Measurements from ENCODE around the gene RIOK2. TPM values are rescaled to one million over a fixed set of nuclear protein-coding genes. Genes with fewer than 3 reads are reported as not detected.

RIOK2 gene
- total RNA-seq (2013) = 23.6 TPM
- polyA plus RNA-seq (10 to 100 TPM in 2 of 3 donors, 1 to 10 TPM in 1; 4.8 to 16.4 (median 12.7) TPM), polyA minus RNA-seq (3.9 and 7.3 TPM in 2 replicates), total RNA-seq (3.1 to 22.9 (median 12.3) reads per million in 11 experiments)

GRCh38 chr5:97183100-97183929, at the start of gene RIOK2:
TSS of gene RIOK2 (minus strand) at chr5:97183247. CDS start at chr5:97183191, 56 bp downstream.
- Histone ChIP-seq H3K9ac (ENCODE audit: insufficient read depth, low read length, poor library complexity, severe bottlenecking) (peak within 1 kb of the TSS; percentile 74), H3K9me3 (replicated peaks in 1 of 2; ENCODE audit: control insufficient read depth in 1 of 2, insufficient read depth in 1 of 2, low read length in 2 of 2) (no peaks in the 10 kb centered on the region), H3K4me3 (replicated peaks in 1 of 3; ENCODE audit: low read depth in 2 of 3, low read length in 3 of 3) (peak within 1 kb of the TSS; percentile 94 to 97 (median 94)), H3K27me3 (ENCODE audit: control insufficient read depth in 2 of 2, insufficient read depth in 2 of 2, low read length in 2 of 2) (no peaks in the 10 kb centered on the region), H3K36me3 (replicated peaks in 1 of 2; ENCODE audit: control insufficient read depth in 1 of 2, insufficient read depth in 2 of 2, low read length in 2 of 2) (peaks cover 12 to 17% of the 10 kb centered on the region in 2 donors), H3K79me2 (ENCODE audit: insufficient read depth, low read length) (peaks cover 38% of the 10 kb centered on the region), H3K4me2 (replicated peaks; ENCODE audit: extremely low read depth, low read length, poor library complexity, severe bottlenecking) (peak within 1 kb of the TSS; percentile 71), H3K4me1 (ENCODE audit: control insufficient read depth in 1 of 2, insufficient read depth in 2 of 2, low read length in 2 of 2) (peaks cover 21% of the 10 kb centered on the region in 2 donors), H4K20me1 (ENCODE audit: insufficient read depth, low read length) (peaks cover 5% of the 10 kb centered on the region), H3K27ac (ENCODE audit: low read depth in 1 of 2, low read length in 2 of 2) (peak within 1 kb of the TSS; percentile 93 to 99), H2AFZ (ENCODE audit: insufficient read depth, low read depth, low read length, poor library complexity, severe bottlenecking) (peak within 1 kb of the TSS; percentile 85)
- Mint-ChIP-seq H3K27me3 (ENCODE audit: low read depth in 3 of 3) (peaks cover 1 to 5% (median 1%) of the 10 kb centered on the region in 3 donors), H3K36me3 (peaks cover 25 to 26% of the 10 kb centered on the region in 2 donors), H3K27ac (peak within 1 kb of the TSS; percentile 98 to 99 (median 99)), H3K9me3 (peaks cover 0 to 3% (median 2%) of the 10 kb centered on the region in 7 donors), H3K4me3 (peak within 1 kb of the TSS; percentile 98), H3K4me1 (peaks cover 35% of the 10 kb centered on the region)
- DNase-seq = peak; percentile 90 to 91 (median 90)
- intact Hi-C loops (cut with micrococcal nuclease) = loop anchor here in 1 of 2 donors (5.0 kb wide), 1 partner anchor 376 kb away; the partner anchor contains the start of gene ERAP1
- 0% methylated on average over 23 of the region's 44 CpGs for WGBS (ENCODE audit: insufficient coverage)
- TF ChIP-seq CTCF (IDR thresholded peaks at IDR 0.05) = no peak

- H3K4me1 ChIP-seq (ENCODE audit: control insufficient read depth in 1 of 2, insufficient read depth in 2 of 2, low read length in 2 of 2) = no peaks in the 10 kb centered on the region
- H3K27me3 Mint-ChIP-seq (ENCODE audit: low read depth in 3 of 3) = peaks cover 0 to 4% (median 3%) of the 10 kb centered on the region in 3 donors
- no peak overlapping the region for H3K4me3 ChIP-seq (replicated peaks in 1 of 3; ENCODE audit: low read depth in 2 of 3, low read length in 3 of 3)
- H3K9ac ChIP-seq (ENCODE audit: insufficient read depth, low read length, poor library complexity, severe bottlenecking) = no peak overlapping the region
- H3K4me1 Mint-ChIP-seq = peaks cover 6% of the 10 kb centered on the region
- no CpG with 5 or more reads among the region's 4 CpGs for WGBS (ENCODE audit: insufficient coverage)
- no peaks in the 10 kb centered on the region for H3K27me3 ChIP-seq (ENCODE audit: control insufficient read depth in 2 of 2, insufficient read depth in 2 of 2, low read length in 2 of 2)
- no peak overlapping the region for H3K27ac Mint-ChIP-seq
- DNase-seq = peak; percentile 42 to 60 (median 59)
- no peaks in the 10 kb centered on the region for H3K36me3 ChIP-seq (replicated peaks in 1 of 2; ENCODE audit: control insufficient read depth in 1 of 2, insufficient read depth in 2 of 2, low read length in 2 of 2)
- H3K36me3 Mint-ChIP-seq = no peaks in the 10 kb centered on the region
- intact Hi-C loops (cut with micrococcal nuclease) = no loop called here
- no peaks in the 10 kb centered on the region for H3K79me2 ChIP-seq (ENCODE audit: insufficient read depth, low read length)
- no peak overlapping the region for H3K27ac ChIP-seq (ENCODE audit: low read depth in 1 of 2, low read length in 2 of 2)
- H2AFZ ChIP-seq (ENCODE audit: insufficient read depth, low read depth, low read length, poor library complexity, severe bottlenecking) = no peak overlapping the region
- no peak overlapping the region for H3K4me2 ChIP-seq (replicated peaks; ENCODE audit: extremely low read depth, low read length, poor library complexity, severe bottlenecking)
- H3K9me3 Mint-ChIP-seq = peaks cover 0 to 13% (median 4%) of the 10 kb centered on the region in 7 donors
- H3K4me3 Mint-ChIP-seq = no peak overlapping the region
- peak; percentile 88 for TF ChIP-seq CTCF (IDR thresholded peaks at IDR 0.05)
- no peaks in the 10 kb centered on the region for H3K9me3 ChIP-seq (replicated peaks in 1 of 2; ENCODE audit: control insufficient read depth in 1 of 2, insufficient read depth in 1 of 2, low read length in 2 of 2)
- no peaks in the 10 kb centered on the region for H4K20me1 ChIP-seq (ENCODE audit: insufficient read depth, low read length)
These were observed 48.1 kb upstream of the RIOK2 start for GRCh38 chr5:97231025-97231636.

Measured in CD14-positive monocyte (primary cell).